GM19438 (cell line): ENCODE data around the gene TNRC18.

ENCODE experiments used
- ATAC-seq: cut with Tn5 transposase; IDR thresholded peaks from one replicate; pipeline ENCODE4 v1.9.1; 2021; ENCODE audit warnings: low read depth; ENCODE audit not compliant: unreplicated experiment

The TNRC18 gene

GRCh38 chr7:5450549-5451327 lies 27.1 kb upstream of the TNRC18 start:
- ATAC-seq, result no peak

GRCh38 chr7:5448378-5449037 lies 24.9 kb upstream of the TNRC18 start:
- no peak for ATAC-seq

- ATAC-seq, result no peak
Observed at GRCh38 chr7:5445981-5446594, 22.5 kb upstream of the TNRC18 start.

DNA sequence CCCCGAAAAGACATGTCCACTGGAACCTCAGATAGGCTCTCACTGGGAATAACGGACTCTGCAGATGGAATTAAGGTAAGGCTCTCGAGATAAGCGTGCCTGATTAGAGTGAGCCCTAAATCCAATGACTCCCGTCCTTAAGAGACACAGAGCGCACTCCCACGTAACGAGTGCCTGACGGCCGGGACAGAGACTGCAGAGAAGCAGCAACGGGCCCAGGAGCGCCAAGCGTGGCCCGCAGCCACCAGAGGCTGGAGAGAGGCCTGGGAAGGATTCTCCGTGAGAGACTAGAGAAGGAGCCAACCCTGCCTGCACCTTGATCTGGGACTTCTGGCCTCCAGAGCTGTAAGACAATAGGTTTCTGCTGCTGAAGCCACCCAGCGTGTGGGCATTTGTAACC lies 20.0 kb upstream of the TNRC18 start:
- no peak for ATAC-seq

DNA sequence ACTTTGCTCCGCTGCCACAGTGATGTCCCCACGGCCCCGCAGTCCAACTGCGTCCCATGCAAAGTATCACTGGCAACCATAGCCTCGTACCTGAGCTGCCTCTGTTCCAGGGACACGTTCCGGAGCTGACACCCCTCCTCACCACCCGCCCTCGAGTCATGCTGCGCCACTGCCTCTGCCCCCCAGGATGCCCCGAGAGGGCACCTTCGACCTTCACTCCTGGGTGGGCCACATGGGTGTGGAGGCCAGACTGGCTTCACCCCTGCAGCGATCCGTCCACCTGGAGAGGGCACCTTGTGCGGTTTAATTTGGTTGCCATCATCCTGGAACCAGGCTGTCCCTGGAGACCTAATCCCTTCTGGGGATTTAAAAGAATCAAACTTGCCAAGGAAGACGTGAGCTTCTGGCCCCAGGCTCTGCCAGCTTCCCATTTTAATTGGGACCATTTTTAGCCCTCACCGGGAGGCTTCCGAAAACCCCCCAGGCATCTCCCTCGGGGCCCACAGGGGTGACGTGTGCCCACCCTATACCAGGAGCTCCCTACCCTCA lies 19.2 kb upstream of the TNRC18 start:
- ATAC-seq, result no peak

- no peak for ATAC-seq
Observed at GRCh38 chr7:5441840-5442503, 18.3 kb upstream of the TNRC18 start.

DNA sequence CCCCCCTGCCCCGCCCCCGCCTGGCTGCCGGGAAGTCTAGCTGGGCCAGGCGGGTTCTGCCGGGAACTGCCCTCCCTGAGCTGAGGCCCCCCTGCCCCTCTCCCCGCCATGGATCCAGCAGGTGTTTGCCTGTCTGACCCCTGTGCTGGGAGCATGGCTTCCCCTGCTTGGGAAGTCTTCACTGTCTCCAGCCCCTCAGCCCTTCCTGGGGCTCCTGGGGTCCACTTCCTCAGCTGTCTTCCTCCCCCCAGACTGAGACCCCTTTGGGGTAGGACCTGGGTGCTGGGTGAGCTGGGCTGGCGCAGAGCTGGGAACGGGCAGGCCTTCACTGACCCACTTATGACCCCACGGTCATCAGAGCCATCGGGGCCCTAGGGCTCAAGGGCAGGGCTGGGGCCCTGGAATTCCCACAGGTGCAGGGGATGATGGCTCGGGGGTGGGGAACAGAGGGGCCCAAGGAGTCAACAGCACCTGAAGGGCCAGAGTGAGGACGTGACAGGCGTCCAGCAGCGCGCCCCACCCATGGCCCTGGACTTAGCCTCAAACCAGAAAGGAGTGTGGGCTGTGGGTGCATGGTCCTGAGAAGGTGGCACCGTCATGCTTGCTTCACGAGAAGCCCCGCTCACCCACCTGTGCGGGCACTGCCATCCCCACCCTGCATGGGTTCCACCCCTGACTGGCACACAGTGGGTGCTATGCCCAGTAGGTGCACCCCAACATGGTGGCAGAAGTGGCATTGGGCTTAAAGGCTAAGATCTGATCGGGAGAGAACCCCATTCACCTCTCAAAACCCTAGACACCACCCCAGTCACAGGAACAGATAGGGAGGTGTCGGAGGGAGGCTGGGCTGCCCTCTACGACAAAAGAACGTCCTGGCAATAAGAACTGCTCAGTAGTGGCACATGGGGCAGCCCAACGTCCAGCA lies 16.2 kb upstream of the TNRC18 start:
- ATAC-seq, result no peak

- ATAC-seq, result no peak
Observed at GRCh38 chr7:5439209-5439571, 15.6 kb upstream of the TNRC18 start.

DNA sequence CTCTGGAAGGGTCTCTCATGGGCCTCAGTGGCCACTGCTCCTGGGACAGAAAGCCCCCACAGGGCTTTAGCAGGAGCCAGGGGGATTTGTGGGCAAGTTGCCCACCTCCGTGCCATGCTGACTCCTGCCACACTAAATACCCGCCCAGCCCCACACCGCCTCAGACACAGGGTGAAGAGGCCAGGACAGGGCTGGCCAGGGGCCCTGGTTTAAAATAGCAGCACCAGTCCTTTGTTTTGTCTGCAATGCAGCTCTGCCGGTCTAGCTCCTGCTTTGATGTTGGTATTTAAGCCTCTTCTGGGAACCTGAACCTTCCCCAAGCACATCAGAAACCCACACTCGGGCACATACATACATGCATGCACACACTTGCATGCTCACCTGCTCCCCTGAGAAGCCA lies 14.4 kb upstream of the TNRC18 start:
- ATAC-seq, result no peak

DNA sequence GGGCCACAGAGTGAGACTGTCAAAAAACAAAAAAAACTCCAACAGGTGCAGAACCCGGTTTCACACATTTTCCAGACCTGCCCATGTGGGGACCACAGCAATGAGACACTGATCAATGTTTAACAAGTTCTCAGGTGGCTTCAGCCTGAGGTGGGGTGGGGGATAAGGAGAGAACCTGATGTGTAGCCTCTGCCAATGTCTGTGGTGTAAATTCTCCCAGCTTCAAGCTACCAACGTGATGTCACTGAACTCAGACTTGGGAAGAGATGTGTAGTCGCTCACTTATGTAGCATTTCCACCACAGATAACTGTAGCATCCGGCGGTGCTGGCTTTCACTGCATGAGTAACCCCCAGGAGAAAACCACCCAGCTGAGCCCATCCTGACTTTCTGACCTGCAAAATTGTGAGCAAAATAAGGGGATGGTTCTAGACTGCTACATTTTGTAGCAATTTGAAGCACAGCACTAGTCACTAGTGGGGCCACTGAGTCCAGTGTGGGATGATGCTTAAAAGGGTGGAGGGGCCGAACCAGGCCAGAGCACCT lies 13.8 kb upstream of the TNRC18 start:
- no peak for ATAC-seq

GRCh38 chr7:5436003-5436678 lies 12.5 kb upstream of the TNRC18 start:
- no peak for ATAC-seq

DNA sequence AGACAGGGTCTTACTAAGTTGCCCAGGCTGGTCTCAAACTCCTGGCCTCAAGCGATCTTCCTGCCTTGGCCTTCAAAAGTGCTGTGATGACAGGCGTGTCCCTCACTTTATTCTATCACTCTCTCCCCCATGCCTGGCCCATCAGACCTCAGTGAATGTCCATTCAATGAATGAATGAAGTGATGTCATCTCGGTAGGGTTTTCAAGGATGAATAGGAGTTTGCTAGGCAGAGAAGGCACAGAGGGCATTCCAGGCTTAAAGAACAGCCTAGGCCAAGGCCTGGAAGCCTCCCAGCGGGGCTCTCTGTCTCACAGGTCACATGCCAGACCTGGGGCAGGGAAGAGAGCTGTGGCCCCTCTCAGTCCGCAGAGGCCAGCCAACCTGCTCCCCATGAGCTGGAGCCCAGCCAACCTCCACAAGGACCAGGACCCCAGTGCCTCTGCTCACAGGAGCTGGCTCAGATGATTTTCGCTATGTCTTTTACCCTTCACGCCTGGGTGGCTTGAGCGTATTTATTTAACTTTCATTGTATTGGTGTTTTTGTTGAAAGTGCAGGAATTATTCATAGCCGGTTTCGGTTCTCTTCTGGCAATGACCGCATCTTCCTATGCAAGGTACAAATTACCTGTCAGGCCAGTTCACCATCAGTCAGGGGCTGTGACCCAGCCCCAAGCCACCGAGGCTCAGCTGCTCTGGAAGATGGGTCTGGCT lies 11.8 kb upstream of the TNRC18 start:
- no peak for ATAC-seq

GRCh38 chr7:5433181-5433580 lies 9.5 kb upstream of the TNRC18 start:
- ATAC-seq, result no peak

GRCh38 chr7:5432691-5433090 lies 9.1 kb upstream of the TNRC18 start:
- ATAC-seq, result no peak

DNA sequence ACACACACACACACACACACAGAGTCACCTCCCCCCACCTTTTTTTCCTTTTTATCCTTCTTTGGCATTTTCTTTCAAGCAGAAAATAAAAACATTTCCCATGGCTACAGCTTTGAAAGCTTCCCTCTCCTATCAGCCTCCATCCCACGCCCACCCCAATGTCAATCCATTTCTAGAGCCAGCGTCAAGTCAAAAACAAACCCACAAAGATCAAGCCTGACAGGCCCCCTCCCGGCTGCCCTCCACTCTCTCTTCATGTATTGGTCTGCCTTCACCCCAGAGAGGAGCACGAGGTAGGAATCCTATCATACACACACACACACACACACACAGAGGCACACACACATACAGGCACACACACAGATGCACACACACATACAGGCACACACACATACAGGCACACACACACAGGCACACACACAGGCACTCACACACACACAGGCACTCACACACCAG lies 8.0 kb upstream of the TNRC18 start:
- no peak for ATAC-seq

- ATAC-seq, result no peak
Observed at GRCh38 chr7:5430612-5430947, 6.9 kb upstream of the TNRC18 start.

GRCh38 chr7:5429857-5430611 lies 6.4 kb upstream of the TNRC18 start:
- no peak for ATAC-seq
